Islet precursor cell (in vitro differentiated cells): Measurements from ENCODE around the gene NRBP1.
"Not testable (repeated sequence)": the region's sequence is repeated elsewhere in the genome, so short reads cannot be mapped to it uniquely, and the experiment has no call there.

Experiments used
- DNase-seq: peaks from one replicate; pipeline ENCODE4 v3.0.0-alpha.2; 2018

Gene NRBP1

DNA sequence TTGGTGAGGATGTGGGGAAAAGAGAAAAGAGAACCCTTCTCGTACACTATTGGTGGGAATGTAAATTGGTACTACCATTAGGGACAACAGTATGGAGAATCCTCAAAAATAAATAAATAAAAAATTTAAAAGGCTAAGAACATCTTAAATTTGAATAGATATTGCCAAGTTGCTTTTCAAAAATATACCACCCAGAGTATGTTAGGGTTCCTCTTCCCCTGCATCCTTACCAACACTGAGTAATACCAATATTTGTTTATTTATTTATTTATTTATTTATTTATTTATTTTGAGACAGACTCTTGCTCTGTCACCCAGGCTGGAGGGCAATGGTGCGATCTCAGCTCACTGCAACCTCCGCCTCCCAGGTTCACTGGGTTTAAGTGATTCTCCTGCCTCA, 5.5 kb upstream of the NRBP1 start:
- no peak for DNase-seq

DNA sequence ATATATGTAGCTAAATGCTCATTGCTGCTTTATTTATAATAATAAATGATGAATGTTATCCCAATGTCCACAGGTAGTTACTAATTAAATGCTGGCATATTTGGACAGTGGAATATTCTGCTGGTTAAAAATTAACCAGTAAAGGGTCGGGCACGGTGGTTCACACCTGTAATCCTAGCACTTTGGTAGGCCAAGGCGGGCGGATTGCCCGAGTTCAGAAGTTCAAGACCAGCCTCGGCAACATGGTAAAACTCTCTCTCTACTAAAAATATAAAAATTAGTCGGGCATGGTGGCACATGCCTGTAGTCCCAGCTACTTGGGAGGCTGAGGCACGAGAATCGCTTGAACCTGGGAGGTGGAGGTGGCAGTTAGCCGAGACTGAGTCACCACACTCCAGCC, 3.4 kb upstream of the NRBP1 start:
- DNase-seq: not testable (repeated sequence)

DNA sequence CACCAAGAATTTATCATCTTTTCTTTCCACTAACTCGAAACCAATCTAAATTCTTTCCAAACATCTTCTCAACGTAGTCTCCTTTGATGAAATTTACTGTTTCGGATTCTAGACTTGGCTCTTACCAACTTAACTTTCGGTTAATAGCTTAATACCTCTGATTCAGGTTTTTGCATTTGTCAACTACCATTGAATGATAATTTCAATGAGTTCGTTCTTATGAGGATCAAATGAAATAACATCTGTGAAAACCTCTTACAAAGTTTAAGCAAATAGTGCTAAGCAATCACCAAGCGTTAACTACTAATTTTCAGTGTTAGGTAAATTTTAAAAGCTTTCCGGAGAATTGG, 593 bp upstream of the NRBP1 start:
- no peak for DNase-seq

DNA sequence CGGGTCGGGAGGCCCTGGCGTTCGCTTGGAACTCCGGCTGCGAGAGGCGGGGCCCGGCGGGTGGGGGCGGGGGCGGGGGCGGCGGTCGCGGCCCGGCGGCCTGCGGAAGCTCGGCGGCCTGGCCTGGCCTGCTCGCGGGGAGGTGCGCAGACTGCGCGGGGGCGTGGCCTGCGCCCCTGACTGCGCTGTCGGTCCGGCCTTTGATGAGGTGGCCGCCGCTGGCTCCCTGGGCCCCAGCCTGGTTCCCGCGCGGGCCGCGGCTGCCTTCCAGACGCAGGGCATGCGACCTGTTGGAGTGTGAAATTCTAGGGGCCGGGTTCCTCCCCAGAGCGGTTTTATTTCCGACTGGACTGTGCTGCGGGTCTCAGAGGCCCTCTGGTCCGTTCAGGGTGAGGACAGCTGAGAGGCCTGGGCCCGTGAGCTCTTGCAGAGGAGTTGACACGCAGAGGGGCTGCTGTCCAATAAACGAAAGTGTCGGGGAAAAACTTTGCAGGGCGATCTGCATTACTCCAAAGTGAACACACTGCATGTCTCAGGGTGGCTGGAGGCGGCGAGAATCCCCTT, 629 bp downstream of the NRBP1 start:
- peak; percentile 96 for DNase-seq

DNA sequence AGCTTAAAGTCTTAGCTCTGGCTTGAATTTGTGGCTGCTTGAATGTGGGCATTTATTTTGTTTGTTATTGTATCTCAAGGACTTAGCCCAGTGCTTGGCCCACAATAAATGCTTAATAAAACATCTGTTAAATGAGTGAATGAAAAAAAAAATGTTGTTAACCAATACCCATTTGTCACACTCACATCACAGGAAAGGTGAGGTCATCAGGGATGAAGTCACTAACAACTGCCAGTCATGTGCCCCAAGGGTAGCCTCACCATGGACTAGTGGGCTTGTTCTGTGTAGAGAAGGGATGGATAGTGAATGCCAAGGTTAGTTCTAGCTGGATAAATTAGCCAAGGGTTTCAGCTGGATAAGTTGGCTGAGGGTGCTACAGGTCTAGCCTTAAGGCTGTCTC, 3.0 kb downstream of the NRBP1 start:
- DNase-seq: no peak

DNA sequence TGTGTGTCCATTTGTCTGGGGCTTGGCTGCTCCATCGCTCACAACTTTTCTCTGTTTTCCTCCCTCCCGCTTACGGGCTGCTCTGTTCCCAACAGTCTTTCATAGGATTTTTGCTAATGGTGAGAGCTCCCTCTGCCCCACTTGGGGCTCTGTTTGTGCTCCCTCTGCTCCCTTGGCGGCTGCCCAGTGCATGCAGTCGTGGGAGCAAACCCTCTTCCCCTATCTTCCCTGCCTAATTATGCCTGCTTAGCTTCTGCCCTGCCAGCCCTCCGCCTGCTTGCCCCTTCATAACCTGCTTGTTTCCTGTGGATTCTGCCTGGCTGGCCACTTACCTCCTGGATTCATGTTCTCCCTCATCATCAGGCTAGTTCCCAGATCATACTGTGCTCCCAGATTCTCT, 7.2 kb downstream of the NRBP1 start:
- no peak for DNase-seq

DNA sequence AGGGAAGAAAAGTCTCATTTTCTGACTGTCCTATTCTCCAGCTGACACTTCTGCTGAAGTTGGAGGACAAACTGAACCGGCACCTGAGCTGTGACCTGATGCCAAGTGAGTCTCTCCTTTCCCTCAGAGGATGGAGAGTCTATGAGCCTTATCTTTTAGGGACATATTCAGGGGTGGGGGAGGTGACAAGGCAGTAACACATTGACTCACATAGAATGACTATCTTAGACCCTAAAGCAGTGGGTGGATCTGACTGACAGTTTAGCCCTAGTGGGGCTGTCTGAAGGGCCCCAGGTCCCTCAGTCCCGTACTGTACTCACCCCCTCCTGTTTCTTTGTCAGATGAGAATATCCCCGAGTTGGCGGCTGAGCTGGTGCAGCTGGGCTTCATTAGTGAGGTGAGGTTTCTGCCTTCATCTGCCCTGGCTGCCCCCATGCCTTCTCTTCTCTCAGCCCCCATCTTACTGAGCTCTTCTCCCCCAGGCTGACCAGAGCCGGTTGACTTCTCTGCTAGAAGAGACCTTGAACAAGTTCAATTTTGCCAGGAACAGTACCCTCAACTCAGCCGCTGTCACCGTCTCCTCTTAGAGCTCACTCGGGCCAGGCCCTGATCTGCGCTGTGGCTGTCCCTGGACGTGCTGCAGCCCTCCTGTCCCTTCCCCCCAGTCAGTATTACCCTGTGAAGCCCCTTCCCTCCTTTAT, 12.9 kb downstream of the NRBP1 start:
- no peak for DNase-seq

DNA sequence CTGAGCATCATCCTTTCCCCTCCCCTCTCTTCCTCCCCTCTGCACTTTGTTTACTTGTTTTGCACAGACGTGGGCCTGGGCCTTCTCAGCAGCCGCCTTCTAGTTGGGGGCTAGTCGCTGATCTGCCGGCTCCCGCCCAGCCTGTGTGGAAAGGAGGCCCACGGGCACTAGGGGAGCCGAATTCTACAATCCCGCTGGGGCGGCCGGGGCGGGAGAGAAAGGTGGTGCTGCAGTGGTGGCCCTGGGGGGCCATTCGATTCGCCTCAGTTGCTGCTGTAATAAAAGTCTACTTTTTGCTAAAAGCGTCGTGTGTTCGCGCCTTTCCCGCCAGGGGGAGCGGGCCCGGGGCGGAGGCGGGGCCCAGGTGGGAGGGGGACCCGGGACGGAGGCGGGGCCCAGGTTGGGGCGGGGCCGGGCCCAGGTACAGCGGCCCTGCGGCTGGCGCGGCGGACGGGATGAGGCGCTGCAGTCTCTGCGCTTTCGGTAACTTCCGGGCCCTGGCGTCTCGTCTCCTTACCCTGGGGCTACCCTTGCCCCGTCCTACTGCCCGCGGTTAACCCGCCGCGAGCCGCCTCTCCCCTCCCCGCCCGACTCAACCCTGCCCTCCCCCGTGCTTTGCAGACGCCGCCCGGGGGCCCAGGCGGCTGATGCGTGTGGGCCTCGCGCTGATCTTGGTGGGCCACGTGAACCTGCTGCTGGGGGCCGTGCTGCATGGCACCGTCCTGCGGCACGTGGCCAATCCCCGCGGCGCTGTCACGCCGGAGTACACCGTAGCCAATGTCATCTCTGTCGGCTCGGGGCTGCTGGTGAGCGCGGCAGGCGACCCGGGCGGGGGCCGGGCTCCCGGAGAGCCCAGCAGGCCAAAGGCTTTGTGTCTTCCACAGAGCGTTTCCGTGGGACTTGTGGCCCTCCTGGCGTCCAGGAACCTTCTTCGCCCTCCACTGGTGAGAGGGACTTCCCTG, 13.8 kb downstream of the NRBP1 start, which contains the start of gene KRTCAP3:
KRTCAP3 (plus strand) TSS at position 424 of the 962 bp plus-strand sequence; CDS start at position 456, 32 bp downstream.
- DNase-seq: peak; percentile 87

DNA sequence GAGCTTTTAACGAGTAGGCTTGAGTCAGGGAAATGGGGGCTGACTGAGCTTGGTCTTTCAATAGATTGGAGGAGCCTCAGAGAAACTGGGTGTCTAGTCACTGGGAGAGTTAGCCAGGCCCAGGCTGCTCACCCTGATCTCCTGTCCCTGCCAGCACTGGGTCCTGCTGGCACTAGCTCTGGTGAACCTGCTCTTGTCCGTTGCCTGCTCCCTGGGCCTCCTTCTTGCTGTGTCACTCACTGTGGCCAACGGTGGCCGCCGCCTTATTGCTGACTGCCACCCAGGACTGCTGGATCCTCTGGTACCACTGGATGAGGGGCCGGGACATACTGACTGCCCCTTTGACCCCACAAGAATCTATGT, 14.5 kb downstream of the NRBP1 start:
- peak; percentile 55 for DNase-seq

DNA sequence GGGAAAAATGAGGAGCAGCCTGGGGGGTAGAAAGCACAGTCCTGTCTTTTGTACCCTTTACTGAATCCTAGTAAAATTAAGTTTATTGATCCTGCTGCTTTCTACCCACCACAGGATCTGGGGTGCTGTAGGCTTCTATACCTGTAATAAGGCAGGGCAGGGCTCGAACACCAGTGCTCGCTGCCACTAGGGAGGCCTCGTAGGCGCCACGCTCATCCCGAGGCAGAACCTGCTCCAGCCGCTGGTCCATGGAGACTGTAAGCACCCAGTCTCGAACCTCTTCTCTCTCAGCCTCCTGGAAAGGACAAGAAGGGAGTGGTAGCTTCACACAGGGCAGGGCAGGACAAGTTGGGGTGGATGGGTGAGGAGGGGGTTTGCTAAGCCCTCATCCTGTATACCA, 16.7 kb downstream of the NRBP1 start:
- DNase-seq: no peak

DNA sequence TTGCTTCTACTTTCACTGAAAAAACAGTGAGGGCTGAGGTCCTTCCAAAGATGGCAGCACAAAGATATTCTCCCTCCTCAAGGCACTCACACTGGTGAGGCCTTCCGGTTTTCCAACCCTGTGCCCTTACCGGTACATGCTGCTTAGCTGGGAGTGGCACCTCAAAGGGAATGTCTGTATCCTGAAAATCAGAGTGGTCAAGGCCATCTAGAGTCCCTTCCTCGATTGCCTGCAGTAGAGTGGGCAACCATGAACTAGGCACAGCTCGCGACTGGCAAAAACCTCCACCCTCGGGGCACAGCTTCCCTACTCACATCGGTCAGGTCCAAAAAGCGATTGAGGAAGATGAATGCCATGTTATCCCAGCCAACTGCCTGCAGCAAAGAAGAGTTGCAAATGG, 17.2 kb downstream of the NRBP1 start:
- no peak for DNase-seq

DNA sequence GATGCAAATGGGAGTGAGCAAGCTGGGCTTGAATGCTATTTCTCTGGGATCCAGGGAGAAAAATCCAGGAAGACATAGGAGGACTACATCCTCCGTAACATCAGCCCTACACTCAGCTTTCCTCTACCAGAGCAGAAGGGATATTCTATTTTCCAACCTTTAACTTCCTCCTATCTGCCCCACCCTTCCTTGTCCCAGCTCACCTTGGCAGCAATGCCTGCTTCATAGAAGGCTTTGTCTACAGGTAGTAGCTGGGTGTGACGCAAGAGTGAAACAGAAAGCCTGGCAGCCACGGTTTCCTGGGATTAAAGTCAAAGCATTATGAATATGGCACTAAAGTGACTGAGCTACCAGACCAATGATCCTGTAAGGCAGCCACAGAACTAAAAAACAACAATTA, 17.6 kb downstream of the NRBP1 start:
- no peak for DNase-seq

DNA sequence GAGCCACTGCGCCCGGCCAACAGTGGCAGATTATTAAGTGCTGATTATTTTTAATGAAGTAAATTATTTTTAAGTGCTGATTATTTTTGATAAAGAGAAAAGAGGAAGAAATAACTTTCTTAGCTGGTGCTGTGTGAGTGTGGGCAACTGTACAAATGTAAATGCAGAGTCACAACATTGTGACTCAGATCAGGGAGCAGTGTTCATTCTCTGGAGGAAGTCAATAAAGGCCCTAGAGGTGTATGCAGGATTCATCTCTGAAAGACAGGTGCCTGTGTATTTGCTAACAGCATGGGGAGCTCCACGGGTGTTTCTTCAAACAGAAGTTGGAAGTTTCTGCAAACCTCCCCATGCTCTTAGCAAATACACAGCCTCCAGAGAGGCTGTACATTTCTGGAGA, 19.9 kb downstream of the NRBP1 start:
- DNase-seq: no peak

DNA sequence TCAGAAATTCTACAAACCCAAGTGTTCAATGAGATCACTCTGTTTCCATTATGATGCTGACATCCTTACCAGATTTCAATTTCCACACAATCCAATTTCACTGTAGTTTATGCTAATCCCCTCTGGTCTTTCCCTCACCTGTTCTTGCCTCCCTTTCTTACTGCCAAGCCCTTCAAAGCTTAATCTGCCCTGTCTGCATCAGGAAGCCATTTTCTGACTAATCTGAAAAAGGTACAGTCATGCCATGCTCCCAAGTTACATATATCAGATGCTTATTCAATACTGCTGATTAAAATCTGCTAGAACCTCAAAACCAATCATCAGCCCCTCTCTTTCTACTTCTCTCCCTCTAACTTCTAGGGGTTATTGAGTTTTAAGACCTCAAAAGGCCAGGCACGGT, 22.7 kb downstream of the NRBP1 start:
- DNase-seq: no peak

DNA sequence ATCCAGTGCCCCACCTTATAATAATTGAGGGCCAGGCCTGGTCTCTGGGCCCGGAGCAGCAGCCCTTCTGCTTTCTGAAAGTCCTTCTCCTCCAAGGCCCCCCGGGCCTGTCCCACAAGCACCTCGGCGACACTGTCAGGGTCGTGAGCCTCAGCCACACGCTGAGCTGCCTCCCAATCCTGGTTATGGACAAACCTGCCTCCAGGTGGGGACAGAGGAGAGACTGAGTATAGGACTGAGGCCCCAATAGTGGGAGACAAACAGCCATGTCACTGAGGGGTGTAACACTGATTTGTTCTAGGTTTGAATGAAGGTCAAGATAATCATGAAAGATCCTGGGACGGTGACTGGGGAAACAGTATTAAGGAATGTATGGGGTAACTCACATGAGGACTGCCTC, 25.5 kb downstream of the NRBP1 start:
- no peak for DNase-seq

DNA sequence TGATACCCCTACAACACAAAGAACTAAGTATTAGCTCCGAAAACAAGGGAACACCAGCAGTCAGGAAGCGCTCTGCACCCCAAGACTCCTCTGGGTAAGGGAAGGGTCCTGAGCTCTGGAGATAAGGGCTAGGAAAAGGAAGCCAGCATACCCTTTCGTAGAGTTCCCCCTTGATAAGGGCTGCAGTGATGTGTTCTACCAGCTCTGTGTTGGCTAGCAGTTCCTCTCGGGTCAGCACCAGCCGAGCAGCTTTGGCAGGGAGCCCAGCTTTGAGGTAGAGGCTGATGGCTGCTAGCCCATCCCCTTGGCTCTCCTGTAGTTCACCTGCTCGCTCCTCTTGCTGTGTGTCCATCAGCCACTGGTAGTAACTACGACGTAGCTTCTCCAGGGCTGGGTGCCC, 32.7 kb downstream of the NRBP1 start:
- DNase-seq: no peak

DNA sequence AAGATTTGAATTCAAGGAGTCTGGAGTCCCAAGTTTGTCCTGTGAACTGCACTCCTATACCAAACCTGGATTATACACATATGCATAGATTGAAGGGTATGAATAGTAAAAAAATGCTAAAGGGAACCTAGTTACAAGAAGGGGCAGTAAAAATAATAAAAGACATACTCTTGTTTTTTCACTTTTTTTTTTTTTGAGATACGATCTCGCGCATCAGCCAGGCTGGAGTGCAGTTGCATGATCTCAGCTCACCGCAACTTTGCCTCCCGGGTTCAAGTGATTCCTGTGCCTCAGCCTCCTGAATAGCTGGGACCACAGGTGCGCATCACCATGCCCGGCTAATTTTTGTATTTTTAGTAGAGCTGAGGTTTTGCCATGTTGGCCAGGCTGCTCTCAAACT, 36.0 kb downstream of the NRBP1 start:
- no peak for DNase-seq

DNA sequence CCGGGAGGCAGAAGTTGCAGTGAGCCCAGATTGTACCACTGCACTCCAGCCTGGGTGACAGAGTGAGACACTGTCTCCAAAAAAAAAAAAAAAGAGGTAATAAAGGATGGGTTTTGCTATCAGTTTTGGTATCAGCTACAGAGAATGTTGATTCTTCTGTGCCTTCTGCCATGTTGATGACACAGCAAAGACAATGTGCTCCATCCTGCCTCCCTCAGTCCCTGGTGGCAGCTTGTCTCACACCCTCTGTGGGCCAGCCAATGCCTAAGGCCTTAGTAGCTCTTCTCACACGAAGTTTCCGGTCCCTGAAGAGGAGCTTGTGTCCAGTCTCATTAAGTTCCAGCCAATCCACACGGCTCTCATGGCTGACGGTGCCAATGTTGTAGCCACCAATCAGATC, 43.5 kb downstream of the NRBP1 start:
- DNase-seq: no peak

DNA sequence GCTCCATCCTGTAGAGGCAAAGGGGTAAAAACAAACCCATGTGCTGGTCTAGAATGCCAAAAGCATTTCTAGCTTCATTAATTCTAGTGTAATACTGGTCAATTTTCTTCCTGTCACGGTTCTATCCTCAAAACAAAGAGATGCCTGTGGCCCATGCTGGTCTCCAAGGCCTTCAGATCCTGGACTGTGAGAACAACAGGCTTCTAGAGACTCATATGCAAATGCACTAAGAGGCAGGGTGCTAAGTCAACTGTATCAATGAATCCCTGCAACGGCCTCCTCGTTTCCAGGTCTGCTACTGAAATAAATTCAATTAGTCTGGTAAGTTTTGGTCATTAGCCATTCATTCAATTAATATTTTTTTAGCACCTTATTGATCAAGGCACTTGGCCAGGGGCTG, 57.1 kb downstream of the NRBP1 start:
- DNase-seq: no peak

DNA sequence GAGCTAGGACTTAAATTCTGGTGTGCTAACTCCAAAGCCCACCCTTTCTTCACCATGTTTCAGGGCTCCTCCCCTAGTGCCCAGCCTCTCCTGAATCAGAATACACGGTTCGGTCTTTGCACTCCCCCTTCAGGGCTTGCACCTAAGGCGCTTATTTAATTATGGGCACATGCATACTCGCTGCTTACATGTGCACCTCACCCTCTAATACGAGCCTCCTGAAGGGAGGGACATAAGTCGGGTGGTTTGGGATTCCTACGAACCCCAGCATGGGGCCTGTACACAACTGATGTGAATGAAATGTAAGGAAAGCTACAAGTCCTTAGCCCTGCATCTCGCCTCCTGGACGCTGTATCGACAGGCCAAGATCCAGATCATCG, 60.7 kb downstream of the NRBP1 start:
- peak; percentile 58 for DNase-seq

DNA sequence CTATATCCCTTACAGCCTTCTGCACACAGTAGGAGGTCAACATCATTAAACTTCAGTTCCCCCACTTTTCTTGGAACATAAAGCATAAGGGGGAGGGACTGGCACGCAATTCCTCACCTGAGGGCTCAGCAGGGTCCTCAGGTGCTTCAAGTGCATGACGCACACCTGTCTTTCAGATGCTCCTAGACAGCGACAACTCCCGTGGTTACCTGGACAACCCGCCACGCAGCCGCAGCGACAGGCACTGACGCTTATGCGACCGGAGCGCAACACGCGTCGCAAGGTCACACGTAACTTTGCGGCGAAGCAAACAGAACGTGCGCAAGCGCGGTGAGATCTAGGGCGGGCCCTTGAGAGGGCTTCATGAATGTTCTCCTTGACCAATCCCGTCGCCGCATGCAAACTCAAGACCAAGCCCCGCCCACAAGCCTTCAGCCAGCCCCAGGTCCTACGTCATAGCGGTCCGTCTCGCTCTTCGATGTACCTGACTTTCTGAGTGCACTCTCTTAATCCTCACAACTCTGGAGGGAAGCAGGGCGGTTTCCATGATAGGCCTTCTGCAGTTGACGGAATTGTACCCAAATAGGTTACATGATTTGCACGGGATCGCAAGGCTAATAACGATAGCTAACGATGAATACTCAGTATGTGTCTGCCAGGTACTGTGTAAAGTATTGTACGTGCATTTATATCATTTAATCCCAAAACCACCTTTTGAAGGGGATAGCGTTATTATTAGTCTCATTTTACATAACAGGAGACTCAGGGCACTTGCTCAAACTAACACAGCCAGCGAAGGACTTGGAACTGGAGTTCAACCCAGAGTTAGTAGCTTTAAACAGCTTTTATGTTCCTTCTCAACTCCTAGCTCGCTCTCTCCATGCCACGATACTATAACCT, 61.3 kb downstream of the NRBP1 start, which contains the start of gene IFT172:
IFT172 (minus strand) TSS at position 246 of the 900 bp plus-strand sequence; CDS start at position 156, 90 bp downstream.
- peak; percentile 99 for DNase-seq
